GM18520 (cell line): ENCODE measurements around the gene ROPN1L.
A peak's percentile ranks its signal among the peaks of the same experiment; 100 is the strongest.
"Not testable (repeated sequence)": the region's sequence is repeated elsewhere in the genome, so short reads cannot be mapped to it uniquely, and the experiment has no call there.

Experiments used
- ATAC-seq: cut with Tn5 transposase; IDR thresholded peaks from one replicate; pipeline ENCODE4 v1.9.1; 2021; ENCODE audit not compliant: unreplicated experiment

ROPN1L gene

GRCh38 chr5:10478436-10478835, 36.8 kb downstream of the ROPN1L start:
- no peak for ATAC-seq

GRCh38 chr5:10479154-10479721, 37.6 kb downstream of the ROPN1L start:
- ATAC-seq: no peak

- no peak for ATAC-seq
These were observed 38.7 kb downstream of the ROPN1L start for GRCh38 chr5:10480237-10480985.

- ATAC-seq: no peak
These were observed 39.7 kb downstream of the ROPN1L start for GRCh38 chr5:10481241-10481935.

GRCh38 chr5:10482791-10483530, 41.3 kb downstream of the ROPN1L start:
- no peak for ATAC-seq

GRCh38 chr5:10484774-10485141, 43.1 kb downstream of the ROPN1L start:
- no peak for ATAC-seq

- no peak for ATAC-seq
These were observed 43.6 kb downstream of the ROPN1L start for GRCh38 chr5:10485142-10485795.

- no peak for ATAC-seq
These were observed 44.2 kb downstream of the ROPN1L start for GRCh38 chr5:10485897-10486296.

- ATAC-seq: no peak
These were observed 45.0 kb downstream of the ROPN1L start for GRCh38 chr5:10486511-10487344.

- no peak for ATAC-seq
These were observed 46.5 kb downstream of the ROPN1L start for GRCh38 chr5:10488144-10488543.

GRCh38 chr5:10489810-10490426, 48.2 kb downstream of the ROPN1L start:
- peak; percentile 62 for ATAC-seq

GRCh38 chr5:10490927-10491672, 49.4 kb downstream of the ROPN1L start:
- ATAC-seq: no peak

- no peak for ATAC-seq
These were observed 50.0 kb downstream of the ROPN1L start for GRCh38 chr5:10491673-10492026.

- ATAC-seq: no peak
These were observed 52.2 kb downstream of the ROPN1L start for GRCh38 chr5:10493884-10494283.

- ATAC-seq: not testable (repeated sequence)
These were observed 52.8 kb downstream of the ROPN1L start for GRCh38 chr5:10494497-10494896.

GRCh38 chr5:10497554-10497953, 55.9 kb downstream of the ROPN1L start:
- no peak for ATAC-seq

GRCh38 chr5:10498350-10498749, 56.7 kb downstream of the ROPN1L start:
- ATAC-seq: no peak

GRCh38 chr5:10499066-10499465, 57.4 kb downstream of the ROPN1L start:
- no peak for ATAC-seq

- no peak for ATAC-seq
These were observed 58.1 kb downstream of the ROPN1L start for GRCh38 chr5:10499776-10500175.
